Kidney (tissue), 14 donors: ENCODE results near the gene MFSD12. TPM values are rescaled to one million over a fixed set of nuclear protein-coding genes. Genes with fewer than 3 reads are reported as not detected.

Experiments used
- DNase-seq, 5 donors: peaks; one replicate each; pipeline ENCODE4 v3.0.0-alpha.2; 2013 to 2020
- FAIRE-seq: peaks from 2 replicates; lab custom pipeline; 2012; peaks lifted over from hg19 to GRCh38; lab: Jason Lieb, UNC
- H3K27ac ChIP-seq, 2 donors: one replicate each; pipeline ENCODE4 v1.7.0; 2013; ENCODE audit warnings: low read depth in 2 of 2, low read length in 2 of 2, inconsistent platforms in 1 of 2
- H3K27me3 ChIP-seq: one replicate; pipeline ENCODE4 v1.7.1; 2013; ENCODE audit warnings: low read length, inconsistent platforms; ENCODE audit not compliant: control insufficient read depth, insufficient read depth
- H3K36me3 ChIP-seq, 3 donors: one replicate each; pipeline versions ENCODE4 v1.7.0 to v1.7.1; 2013; ENCODE audit warnings: low read length in 3 of 3, control low read depth in 1 of 3, inconsistent platforms in 1 of 3; ENCODE audit not compliant: insufficient read depth in 3 of 3, control insufficient read depth in 2 of 3
- H3K4me1 ChIP-seq, 3 donors: one replicate each; pipeline versions ENCODE4 v1.7.0 to v1.7.1; 2013; ENCODE audit warnings: low read length in 3 of 3, inconsistent platforms in 1 of 3, low read depth in 1 of 3; ENCODE audit not compliant: control insufficient read depth in 2 of 3, insufficient read depth in 2 of 3
- H3K4me3 ChIP-seq, 3 donors: one replicate each; pipeline versions ENCODE4 v1.7.0 to v1.8.1; 2013; ENCODE audit warnings: low read length in 3 of 3, control low read depth in 1 of 3, inconsistent platforms in 1 of 3
- H3K9ac ChIP-seq, 3 donors: one replicate each; pipeline versions ENCODE4 v1.7.0 to v1.7.1; 2013; ENCODE audit warnings: low read length in 3 of 3, control low read depth in 1 of 3, inconsistent platforms in 1 of 3
- H3K9me3 ChIP-seq, 3 donors: one replicate each; pipeline versions ENCODE4 v1.7.0 to v1.7.1; 2013; ENCODE audit warnings: low read length in 3 of 3, control low read depth in 1 of 3, inconsistent platforms in 1 of 3; ENCODE audit not compliant: control insufficient read depth in 2 of 3, insufficient read depth in 1 of 3
- intact Hi-C: fragments of 100-400 bp; cut with DNase I; formaldehyde crosslinking; loops from one replicate; pipeline ENCODE4 v1.11.1; 2022
- polyA plus RNA-seq: library from polyadenylated mRNA; stranded (reverse); fragments of 350-450 nt; fragmentation: Illumina TruSeq; extraction: RNeasy Lipid Tissue Mini Kit (QIAGEN cat#74804); gene quantifications from one replicate; pipeline ENCODE4 v1.2.3, GENCODE V29; 2014; ENCODE audit warnings: low read depth, low replicate concordance; ENCODE audit not compliant: insufficient read depth
- total RNA-seq: library from RNA; stranded (reverse); fragmentation: NEBNext Ultra II Directional; extraction: Animal tissue kit (Norgen Biotek cat#: 25700); gene quantifications from one replicate; pipeline ENCODE4 v1.2.1, GENCODE V29; 2021
- TF ChIP-seq, protein P1 (sequence below): IDR thresholded peaks from 3 replicates; pipeline ENCODE4 v1.5.1; 2012; ENCODE audit warnings: mild to moderate bottlenecking, moderate library complexity, borderline replicate concordance; ENCODE audit not compliant: insufficient read depth; ENCODE audit errors: extremely low read depth
- donor health status: control.
- donor health status: control.
- donor health status: control.
- donor health status: control.
- donor health status: control.
- donor health status: DM: yes; HTN: yes; CAD: no.
- donor health status: Normal renal cell carcinoma (clear cell type).

MFSD12 gene
- total and polyA plus RNA-seq, 2 donors from 2014 or later, result 113 to 124 TPM

DNA sequence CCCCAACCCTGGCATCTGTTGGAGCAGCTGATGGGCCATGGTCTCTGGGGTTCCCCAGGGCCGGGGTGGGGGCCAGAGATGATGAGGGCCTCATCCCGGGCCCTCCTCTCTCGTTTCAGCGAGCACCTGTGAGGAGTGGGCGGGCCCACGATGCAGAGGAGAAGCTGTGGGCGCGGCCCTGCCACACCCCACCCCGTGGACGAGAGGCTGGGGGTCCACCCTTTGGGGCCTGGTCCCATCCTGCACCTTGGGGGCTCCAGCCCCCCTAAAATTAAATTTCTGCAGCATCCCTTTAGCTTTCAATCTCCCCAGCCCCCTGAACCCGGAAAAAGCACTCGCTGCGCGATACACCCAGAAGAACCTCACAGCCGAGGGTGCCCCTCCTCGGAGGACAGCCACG lies 21.0 kb upstream of the MFSD12 start:
- intact Hi-C loops, result no loop called here
- H3K4me3 ChIP-seq, result no peak overlapping the region
- H3K9me3 ChIP-seq, result no peaks in the 10 kb centered on the region
- no peak for FAIRE-seq
- H3K36me3 ChIP-seq, result peaks cover 0 to 2% (median 0%) of the 10 kb centered on the region in 3 donors
- H3K27ac ChIP-seq, result no peak overlapping the region
- DNase-seq, result no peak
- TF ChIP-seq, protein P1, sequence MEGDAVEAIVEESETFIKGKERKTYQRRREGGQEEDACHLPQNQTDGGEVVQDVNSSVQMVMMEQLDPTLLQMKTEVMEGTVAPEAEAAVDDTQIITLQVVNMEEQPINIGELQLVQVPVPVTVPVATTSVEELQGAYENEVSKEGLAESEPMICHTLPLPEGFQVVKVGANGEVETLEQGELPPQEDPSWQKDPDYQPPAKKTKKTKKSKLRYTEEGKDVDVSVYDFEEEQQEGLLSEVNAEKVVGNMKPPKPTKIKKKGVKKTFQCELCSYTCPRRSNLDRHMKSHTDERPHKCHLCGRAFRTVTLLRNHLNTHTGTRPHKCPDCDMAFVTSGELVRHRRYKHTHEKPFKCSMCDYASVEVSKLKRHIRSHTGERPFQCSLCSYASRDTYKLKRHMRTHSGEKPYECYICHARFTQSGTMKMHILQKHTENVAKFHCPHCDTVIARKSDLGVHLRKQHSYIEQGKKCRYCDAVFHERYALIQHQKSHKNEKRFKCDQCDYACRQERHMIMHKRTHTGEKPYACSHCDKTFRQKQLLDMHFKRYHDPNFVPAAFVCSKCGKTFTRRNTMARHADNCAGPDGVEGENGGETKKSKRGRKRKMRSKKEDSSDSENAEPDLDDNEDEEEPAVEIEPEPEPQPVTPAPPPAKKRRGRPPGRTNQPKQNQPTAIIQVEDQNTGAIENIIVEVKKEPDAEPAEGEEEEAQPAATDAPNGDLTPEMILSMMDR, result no peak
- H3K9ac ChIP-seq, result no peak overlapping the region
- H3K4me1 ChIP-seq, result no peaks in the 10 kb centered on the region
- H3K27me3 ChIP-seq, result no peaks in the 10 kb centered on the region

DNA sequence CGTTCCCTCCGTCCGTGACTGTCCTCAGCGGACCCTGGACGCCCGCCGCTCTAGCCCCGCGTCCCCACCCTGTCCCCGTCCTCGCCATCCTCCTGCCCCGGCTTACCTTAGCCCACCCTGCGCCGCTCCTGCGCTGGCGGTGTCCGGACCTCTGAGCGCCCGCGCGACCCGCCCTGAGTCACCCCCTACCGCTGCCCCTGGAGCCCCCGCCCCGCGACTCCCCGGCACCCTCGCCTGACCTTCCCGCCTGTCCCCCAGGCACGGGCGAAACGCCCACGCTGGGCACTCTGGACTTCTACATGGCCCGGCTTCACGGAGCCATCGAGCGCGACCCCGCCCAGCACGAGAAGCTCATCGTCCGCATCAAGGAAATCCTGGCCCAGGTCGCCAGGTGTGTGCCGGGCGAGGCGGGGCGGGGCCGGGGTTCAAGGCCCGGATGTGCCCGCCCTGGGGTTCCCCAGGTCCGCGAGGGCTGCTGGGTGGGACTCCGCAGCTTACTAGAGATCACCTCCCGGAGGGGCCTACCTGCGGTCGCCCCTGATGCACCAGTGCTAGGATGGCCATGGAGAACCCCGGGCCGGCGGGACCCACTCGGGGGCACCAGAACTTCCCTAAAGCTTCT lies 20.4 kb upstream of the MFSD12 start:
- no peaks in the 10 kb centered on the region for H3K9me3 ChIP-seq
- peaks cover 0 to 2% (median 0%) of the 10 kb centered on the region in 3 donors for H3K36me3 ChIP-seq
- no peaks in the 10 kb centered on the region for H3K4me1 ChIP-seq
- no peak overlapping the region for H3K27ac ChIP-seq
- H3K27me3 ChIP-seq, result no peaks in the 10 kb centered on the region
- H3K9ac ChIP-seq, result no peak overlapping the region
- DNase-seq (peak in 1 of 5 donors; percentile 72), FAIRE-seq (no peak)
- no peak overlapping the region for H3K4me3 ChIP-seq
- intact Hi-C loops, result no loop called here
- TF ChIP-seq, protein P1, result no peak

DNA sequence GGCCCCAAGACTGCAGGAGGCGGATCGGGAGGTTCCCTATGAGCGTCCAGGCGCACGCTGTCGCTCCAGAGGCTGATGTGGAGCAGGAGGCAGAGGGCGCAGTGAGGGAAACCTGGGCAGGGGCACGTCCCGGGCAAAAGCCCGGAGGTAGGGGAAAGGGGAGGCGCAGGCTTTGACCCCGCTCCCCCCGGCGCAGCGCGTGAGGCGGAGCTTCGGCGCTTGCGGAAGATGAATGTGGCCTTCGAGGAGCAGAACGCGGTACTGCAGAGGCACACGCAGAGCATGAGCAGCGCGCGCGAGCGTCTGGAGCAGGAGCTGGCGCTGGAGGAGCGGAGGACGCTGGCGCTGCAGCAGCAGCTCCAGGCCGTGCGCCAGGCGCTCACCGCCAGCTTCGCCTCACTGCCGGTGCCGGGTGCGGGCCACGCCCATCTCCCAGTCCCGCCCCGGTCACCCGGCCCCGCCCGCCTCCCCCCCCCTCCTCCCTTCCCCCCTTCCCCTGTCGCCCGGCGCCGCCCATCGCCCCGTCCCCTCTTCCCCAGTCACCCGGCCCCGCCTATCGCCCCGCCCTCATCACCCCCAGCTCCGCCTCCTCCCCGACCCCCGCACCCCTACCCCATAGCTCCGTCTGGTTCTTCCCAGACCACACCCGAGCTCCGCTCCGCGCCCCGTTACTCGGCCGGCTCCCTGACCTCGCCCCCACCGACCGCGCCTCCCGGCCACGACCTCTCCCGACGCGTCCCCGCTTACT lies 19.5 kb upstream of the MFSD12 start:
- DNase-seq (peak in 4 of 5 donors; percentile 65 to 90 (median 74)), FAIRE-seq (no peak)
- TF ChIP-seq, protein P1, result no peak
- H3K27ac ChIP-seq, result no peak overlapping the region
- intact Hi-C loops, result no loop called here
- no peaks in the 10 kb centered on the region for H3K27me3 ChIP-seq
- peaks cover 0 to 4% (median 3%) of the 10 kb centered on the region in 3 donors for H3K4me1 ChIP-seq
- no peak overlapping the region for H3K9ac ChIP-seq
- H3K9me3 ChIP-seq, result no peaks in the 10 kb centered on the region
- peaks cover 0 to 2% (median 0%) of the 10 kb centered on the region in 3 donors for H3K36me3 ChIP-seq
- H3K4me3 ChIP-seq, result no peak overlapping the region
